Stomach (tissue), 4 donors: ENCODE measurements around the gene KDM1B.

Experiments used
- EP300 ChIP-seq: sonication (generic); formaldehyde crosslinking; IDR thresholded peaks from one replicate; pipeline ENCODE4 v1.6.1; 2017; ENCODE audit warnings: antibody characterized with exemption
- POLR2A ChIP-seq, 4 donors: fragments of 450-650 bp; IDR thresholded peaks; one replicate each; pipeline ENCODE4 v1.6.1; 2016; ENCODE audit warnings: antibody characterized with exemption in 4 of 4, control low read depth in 2 of 4, mild to moderate bottlenecking in 1 of 4, moderate library complexity in 1 of 4
- POLR2AphosphoS5 ChIP-seq, 3 donors: sonication (generic); formaldehyde crosslinking; IDR thresholded peaks; one replicate each; pipeline ENCODE4 v1.6.1; 2016; ENCODE audit warnings: antibody characterized with exemption in 3 of 3
- TF ChIP-seq, protein P1 (sequence below), 7 experiments: fragments of 450-650 bp in 4 of 7; fragments of 200-600 bp in 3 of 7; sonication (generic) in 3 of 7; IDR thresholded peaks; one replicate each; pipeline ENCODE4 v1.5.1; 2016 to 2019; ENCODE audit warnings: antibody characterized with exemption in 7 of 7, control low read depth in 2 of 7, mild to moderate bottlenecking in 1 of 7

DNA sequence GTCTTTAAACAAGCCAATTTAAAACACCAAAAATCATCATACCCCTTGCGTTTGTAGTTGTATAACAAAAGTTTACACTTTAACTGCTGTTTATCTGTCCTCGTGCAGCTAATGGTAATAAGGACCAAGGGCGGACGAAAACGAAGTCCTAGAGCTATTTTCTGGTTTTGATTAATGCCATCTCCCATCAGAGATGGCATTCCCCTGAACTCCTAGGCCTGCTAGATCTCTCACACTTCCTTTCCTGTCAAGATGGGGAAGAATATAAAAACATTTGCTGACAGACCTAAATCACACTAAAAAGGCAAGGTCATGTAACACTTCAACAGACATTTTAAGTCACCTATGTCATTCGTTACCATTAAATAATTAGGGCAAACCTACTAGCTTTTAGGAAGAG is 99.6 kb downstream of the KDM1B start:
- TF ChIP-seq, protein P1, sequence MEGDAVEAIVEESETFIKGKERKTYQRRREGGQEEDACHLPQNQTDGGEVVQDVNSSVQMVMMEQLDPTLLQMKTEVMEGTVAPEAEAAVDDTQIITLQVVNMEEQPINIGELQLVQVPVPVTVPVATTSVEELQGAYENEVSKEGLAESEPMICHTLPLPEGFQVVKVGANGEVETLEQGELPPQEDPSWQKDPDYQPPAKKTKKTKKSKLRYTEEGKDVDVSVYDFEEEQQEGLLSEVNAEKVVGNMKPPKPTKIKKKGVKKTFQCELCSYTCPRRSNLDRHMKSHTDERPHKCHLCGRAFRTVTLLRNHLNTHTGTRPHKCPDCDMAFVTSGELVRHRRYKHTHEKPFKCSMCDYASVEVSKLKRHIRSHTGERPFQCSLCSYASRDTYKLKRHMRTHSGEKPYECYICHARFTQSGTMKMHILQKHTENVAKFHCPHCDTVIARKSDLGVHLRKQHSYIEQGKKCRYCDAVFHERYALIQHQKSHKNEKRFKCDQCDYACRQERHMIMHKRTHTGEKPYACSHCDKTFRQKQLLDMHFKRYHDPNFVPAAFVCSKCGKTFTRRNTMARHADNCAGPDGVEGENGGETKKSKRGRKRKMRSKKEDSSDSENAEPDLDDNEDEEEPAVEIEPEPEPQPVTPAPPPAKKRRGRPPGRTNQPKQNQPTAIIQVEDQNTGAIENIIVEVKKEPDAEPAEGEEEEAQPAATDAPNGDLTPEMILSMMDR (IDR thresholded peaks at IDR 0.05): no peak
- no peak for TF ChIP-seq EP300
- TF ChIP-seq POLR2A (IDR thresholded peaks at IDR 0.05): no peak
- no peak for TF ChIP-seq POLR2AphosphoS5 (IDR thresholded peaks at IDR 0.05)
